Vagina (tissue), 2 donors: ENCODE results near the gene EFCAB9.

Experiments
- POLR2A ChIP-seq, 2 donors: fragments of 450-650 bp; IDR thresholded peaks; one replicate each; pipeline ENCODE4 v1.6.1; 2017; ENCODE audit warnings: antibody characterized with exemption in 2 of 2, mild to moderate bottlenecking in 2 of 2, moderate library complexity in 2 of 2
- TF ChIP-seq, protein P1 (sequence below), 3 experiments: fragments of 450-650 bp in 2 of 3; fragments of 200-600 bp in 1 of 3; sonication (generic) in 1 of 3; IDR thresholded peaks; one replicate each; pipeline ENCODE4 v1.5.1; 2017 to 2019; ENCODE audit warnings: antibody characterized with exemption in 3 of 3, mild to moderate bottlenecking in 2 of 3, moderate library complexity in 2 of 3

- TF ChIP-seq, protein P1, sequence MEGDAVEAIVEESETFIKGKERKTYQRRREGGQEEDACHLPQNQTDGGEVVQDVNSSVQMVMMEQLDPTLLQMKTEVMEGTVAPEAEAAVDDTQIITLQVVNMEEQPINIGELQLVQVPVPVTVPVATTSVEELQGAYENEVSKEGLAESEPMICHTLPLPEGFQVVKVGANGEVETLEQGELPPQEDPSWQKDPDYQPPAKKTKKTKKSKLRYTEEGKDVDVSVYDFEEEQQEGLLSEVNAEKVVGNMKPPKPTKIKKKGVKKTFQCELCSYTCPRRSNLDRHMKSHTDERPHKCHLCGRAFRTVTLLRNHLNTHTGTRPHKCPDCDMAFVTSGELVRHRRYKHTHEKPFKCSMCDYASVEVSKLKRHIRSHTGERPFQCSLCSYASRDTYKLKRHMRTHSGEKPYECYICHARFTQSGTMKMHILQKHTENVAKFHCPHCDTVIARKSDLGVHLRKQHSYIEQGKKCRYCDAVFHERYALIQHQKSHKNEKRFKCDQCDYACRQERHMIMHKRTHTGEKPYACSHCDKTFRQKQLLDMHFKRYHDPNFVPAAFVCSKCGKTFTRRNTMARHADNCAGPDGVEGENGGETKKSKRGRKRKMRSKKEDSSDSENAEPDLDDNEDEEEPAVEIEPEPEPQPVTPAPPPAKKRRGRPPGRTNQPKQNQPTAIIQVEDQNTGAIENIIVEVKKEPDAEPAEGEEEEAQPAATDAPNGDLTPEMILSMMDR (IDR thresholded peaks at IDR 0.05): no peak
- TF ChIP-seq POLR2A (IDR thresholded peaks at IDR 0.05): no peak
These were observed 22.9 kb upstream of the EFCAB9 start for GRCh38 chr5:172171118-172171517.
